ENCODE results near the gene HSPG2.

DNA sequence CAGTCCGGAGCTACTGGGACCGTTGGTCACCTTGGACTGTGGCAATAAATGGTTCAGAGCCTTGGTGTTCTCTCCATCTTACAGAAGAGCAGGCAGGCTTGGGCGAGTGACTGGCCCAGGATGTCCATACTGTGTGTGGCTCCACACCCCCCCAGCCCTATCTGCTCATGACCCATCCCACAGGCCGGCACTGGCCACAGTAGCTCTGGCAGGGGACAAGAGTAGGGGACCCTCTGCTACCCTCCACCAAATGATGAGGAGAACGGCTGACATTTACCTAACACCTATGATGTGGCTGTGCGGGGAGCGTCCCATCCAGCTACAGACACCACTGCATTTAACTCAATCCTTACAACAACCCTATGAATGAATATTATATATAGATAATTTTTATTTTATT lies 111.7 kb downstream of the HSPG2 start:
- TF ChIP-seq CTCF (conservative IDR thresholded peaks at IDR 0.05 in 1 of 2, IDR thresholded peaks at IDR 0.05 in 1 of 2; ENCODE audit: extremely low read depth in 1 of 2, insufficient read depth in 1 of 2, low read depth in 1 of 2, low read length in 2 of 2) (no peak), EZH2 (IDR thresholded peaks at IDR 0.05; ENCODE audit: borderline replicate concordance, low read length) (no peak)
